A549 (cell line): ENCODE measurements around the gene DEFB125.
"Not testable (repeated sequence)": the region's sequence is repeated elsewhere in the genome, so short reads cannot be mapped to it uniquely, and the experiment has no call there.

Experiments
- EP300 ChIP-seq, 2 experiments: fragments of >200 bp; sonication (Bioruptor Twin); formaldehyde crosslinking; IDR thresholded peaks; 2 replicates in 1 of 2; 3 replicates in 1 of 2; pipeline ENCODE4 v1.6.1; 2016 to 2017
- POLR2A ChIP-seq: IDR thresholded peaks from 2 replicates; pipeline ENCODE4 v1.6.1; 2012; ENCODE audit warnings: mild to moderate bottlenecking, low read length
- RAD21 ChIP-seq, 2 experiments: fragments of >200 bp in 1 of 2; sonication (Bioruptor Twin) in 1 of 2; formaldehyde crosslinking in 1 of 2; IDR thresholded peaks in 1 of 2; conservative IDR thresholded peaks in 1 of 2; 2 replicates in 1 of 2; 3 replicates in 1 of 2; pipeline ENCODE4 v1.6.1; 2012 to 2018; ENCODE audit warnings: inconsistent platforms in 1 of 2
- RFX5 ChIP-seq: fragments of 450-650 bp; IDR thresholded peaks from 2 replicates; pipeline ENCODE4 v1.7.1; 2014; ENCODE audit warnings: antibody characterized with exemption, mild to moderate bottlenecking, moderate library complexity
- TF ChIP-seq, protein P1 (sequence below): fragments of 150-350 bp; IDR thresholded peaks from 2 replicates; pipeline ENCODE4 v1.6.1; 2014; ENCODE audit warnings: low read depth, mild to moderate bottlenecking, low read length
- TF ChIP-seq, protein P2 (sequence below): fragments of >200 bp; sonication (Bioruptor Twin); formaldehyde crosslinking; IDR thresholded peaks from 3 replicates; pipeline ENCODE4 v1.5.1; 2016
- TF ChIP-seq, protein P3 (sequence below): IDR thresholded peaks from 2 replicates; pipeline ENCODE4 v1.6.1; 2012

DNA sequence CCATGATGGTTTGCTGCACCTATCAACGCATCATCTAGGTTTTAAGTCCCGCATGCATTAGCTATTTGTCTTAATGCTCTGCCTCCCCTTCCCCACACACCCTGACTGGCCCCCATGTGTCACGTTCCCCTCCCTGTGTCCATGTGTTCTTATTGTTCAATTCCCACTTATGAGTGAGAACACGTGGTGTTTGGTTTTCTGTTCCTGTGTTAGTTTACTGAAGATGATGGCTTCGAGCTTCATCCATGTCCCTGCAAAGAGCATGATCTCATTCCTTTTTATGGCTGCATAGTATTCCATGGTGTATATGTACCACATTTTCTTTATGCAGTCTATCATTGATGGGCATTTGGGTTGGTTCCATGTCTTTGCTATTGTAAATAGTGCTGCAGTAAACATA is 10.2 kb downstream of the DEFB125 start:
- not testable (repeated sequence) for TF ChIP-seq EP300 (IDR thresholded peaks at IDR 0.05); RAD21 (conservative IDR thresholded peaks at IDR 0.05 in 1 of 2, IDR thresholded peaks at IDR 0.05 in 1 of 2); POLR2A; RFX5
- TF ChIP-seq, protein P1, sequence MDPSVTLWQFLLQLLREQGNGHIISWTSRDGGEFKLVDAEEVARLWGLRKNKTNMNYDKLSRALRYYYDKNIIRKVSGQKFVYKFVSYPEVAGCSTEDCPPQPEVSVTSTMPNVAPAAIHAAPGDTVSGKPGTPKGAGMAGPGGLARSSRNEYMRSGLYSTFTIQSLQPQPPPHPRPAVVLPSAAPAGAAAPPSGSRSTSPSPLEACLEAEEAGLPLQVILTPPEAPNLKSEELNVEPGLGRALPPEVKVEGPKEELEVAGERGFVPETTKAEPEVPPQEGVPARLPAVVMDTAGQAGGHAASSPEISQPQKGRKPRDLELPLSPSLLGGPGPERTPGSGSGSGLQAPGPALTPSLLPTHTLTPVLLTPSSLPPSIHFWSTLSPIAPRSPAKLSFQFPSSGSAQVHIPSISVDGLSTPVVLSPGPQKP: not testable (repeated sequence)
- TF ChIP-seq, protein P2, sequence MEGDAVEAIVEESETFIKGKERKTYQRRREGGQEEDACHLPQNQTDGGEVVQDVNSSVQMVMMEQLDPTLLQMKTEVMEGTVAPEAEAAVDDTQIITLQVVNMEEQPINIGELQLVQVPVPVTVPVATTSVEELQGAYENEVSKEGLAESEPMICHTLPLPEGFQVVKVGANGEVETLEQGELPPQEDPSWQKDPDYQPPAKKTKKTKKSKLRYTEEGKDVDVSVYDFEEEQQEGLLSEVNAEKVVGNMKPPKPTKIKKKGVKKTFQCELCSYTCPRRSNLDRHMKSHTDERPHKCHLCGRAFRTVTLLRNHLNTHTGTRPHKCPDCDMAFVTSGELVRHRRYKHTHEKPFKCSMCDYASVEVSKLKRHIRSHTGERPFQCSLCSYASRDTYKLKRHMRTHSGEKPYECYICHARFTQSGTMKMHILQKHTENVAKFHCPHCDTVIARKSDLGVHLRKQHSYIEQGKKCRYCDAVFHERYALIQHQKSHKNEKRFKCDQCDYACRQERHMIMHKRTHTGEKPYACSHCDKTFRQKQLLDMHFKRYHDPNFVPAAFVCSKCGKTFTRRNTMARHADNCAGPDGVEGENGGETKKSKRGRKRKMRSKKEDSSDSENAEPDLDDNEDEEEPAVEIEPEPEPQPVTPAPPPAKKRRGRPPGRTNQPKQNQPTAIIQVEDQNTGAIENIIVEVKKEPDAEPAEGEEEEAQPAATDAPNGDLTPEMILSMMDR: not testable (repeated sequence)
- TF ChIP-seq, protein P3, sequence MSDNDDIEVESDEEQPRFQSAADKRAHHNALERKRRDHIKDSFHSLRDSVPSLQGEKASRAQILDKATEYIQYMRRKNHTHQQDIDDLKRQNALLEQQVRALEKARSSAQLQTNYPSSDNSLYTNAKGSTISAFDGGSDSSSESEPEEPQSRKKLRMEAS: not testable (repeated sequence)
